Heart right ventricle (tissue), 16 donors: ENCODE measurements around the gene HOXB9. TPM values are rescaled to one million over a fixed set of nuclear protein-coding genes. Genes with fewer than 3 reads are reported as not detected.

ENCODE experiments used
- ATAC-seq, 8 donors: fragments of 200-7000 bp; cut with Tn5 transposase; one replicate each; pipeline ENCODE4 v1.9.1; 2020; ENCODE audit warnings: mild to moderate bottlenecking in 8 of 8, moderate library complexity in 8 of 8, moderate number of reproducible peaks in 1 of 8
- DNase-seq, 2 donors: peaks; one replicate each; pipeline ENCODE4 v3.0.0-alpha.2; 2020
- H3K27ac ChIP-seq, 10 donors: fragments of 200-600 bp; sonication (generic) in 2 of 10; one replicate each; pipeline versions ENCODE4 v1.5.0 to v1.8.0; 2020 to 2022; ENCODE audit warnings: mild to moderate bottlenecking in 3 of 10
- H3K27me3 ChIP-seq, 7 donors: fragments of 200-600 bp; one replicate each; pipeline ENCODE4 v1.8.0; 2021 to 2022; ENCODE audit warnings: mild to moderate bottlenecking in 2 of 7
- H3K36me3 ChIP-seq, 9 donors: fragments of 200-600 bp; sonication (generic) in 1 of 9; one replicate each; pipeline versions ENCODE4 v1.5.0 to v1.8.0; 2020 to 2022; ENCODE audit warnings: mild to moderate bottlenecking in 2 of 9
- H3K4me1 ChIP-seq, 9 donors: fragments of 200-600 bp; sonication (generic) in 1 of 9; one replicate each; pipeline versions ENCODE4 v1.5.0 to v1.8.0; 2020 to 2022; ENCODE audit warnings: mild to moderate bottlenecking in 4 of 9
- H3K4me3 ChIP-seq, 10 donors: fragments of 200-600 bp; sonication (generic) in 2 of 10; one replicate each; pipeline versions ENCODE4 v1.5.0 to v1.8.0; 2020 to 2022; ENCODE audit warnings: mild to moderate bottlenecking in 7 of 10, moderate library complexity in 2 of 10
- H3K9me3 ChIP-seq, 11 donors: fragments of 200-600 bp in 10 of 11; sonication (generic) in 2 of 11; one replicate each; pipeline versions ENCODE4 v1.5.0 to v1.8.0; 2013 to 2022; ENCODE audit warnings: mild to moderate bottlenecking in 2 of 11, control low read depth in 1 of 11, moderate library complexity in 1 of 11
- WGBS, 2 donors: extraction: QIAGEN DNeasy Blood & Tissue Kit; methylation state at CpG; one replicate each; pipeline ENCODE4 v1.1.7; 2013; ENCODE audit warnings: inconsistent platforms in 1 of 2; 5-methylcytosine and 5-hydroxymethylcytosine counted together
- intact Hi-C, 10 donors: fragments of 100-400 bp; cut with DNase I; formaldehyde crosslinking; loops; one replicate each; pipeline versions ENCODE4 v1.11.1 to v1.14.2; 2022
- polyA plus RNA-seq, 2 donors: library from polyadenylated mRNA; stranded (reverse); fragments of 200-250 nt; gene quantifications; one replicate each; pipeline ENCODE4 v1.2.3, GENCODE V29; 2013
- total RNA-seq, 10 donors: library from RNA; stranded (reverse); fragmentation: NEBNext Ultra II Directional in 3 of 10; extraction: Animal tissue kit (Norgen Biotek cat#: 25700) in 3 of 10; gene quantifications; one replicate each; pipeline versions ENCODE4 v1.2.1 to v1.2.4, GENCODE V29; 2021 to 2023
- TF ChIP-seq, protein P1 (sequence below), 9 donors: fragments of 200-600 bp; sonication (generic) in 2 of 9; IDR thresholded peaks; one replicate each; pipeline versions ENCODE4 v1.5.0 to v1.8.0; 2021 to 2022; ENCODE audit warnings: antibody characterized with exemption in 9 of 9, mild to moderate bottlenecking in 5 of 9, moderate library complexity in 1 of 9
- donor health status: Arrhythmogenic right ventricular cardiomyopathy.
- donor health status: ischemic (EF 13 %, LVEDD 7.1; RV severe dilation, severe dysfunction).
- donor health status: healthy with polysubstance abuse.
- donor health status: DM: no; HTN: yes; CAD: no.
- donor health status: DM: no; HTN: no; CAD: no.
- donor health status: ischemic (EF 25% LVEDD 6.9; RV normal size, moderate dysfunction).
- donor health status: ischemic (EF 25% LVEDD 5.7; RV mildly dilated, moderate dysfunction).
- donor health status: healthy.
- donor health status: DM: yes; HTN: yes; CAD: no.
- donor health status: Ischemic cardiomyopathy.
- donor health status: ischemic (EF 35%, LVEDD 5.7; RV mildly dilated, moderate dysfunction).
- donor health status: nonischemic (EF 11% LVEDD 7.7; RV severe dilation, severe dysfunction).
- donor health status: DM: yes; HTN: yes; CAD: no.
- donor health status: PGD.
- donor health status: ischemic (EF 29% LVEDD 5.4; RV normal size, mild dysfunction).
- donor health status: nonischemic (EF 23%, LVEDD 6.1; RV moderate dilation, normal function).

HOXB9 gene
- total and polyA plus RNA-seq, 12 donors = not detected

DNA sequence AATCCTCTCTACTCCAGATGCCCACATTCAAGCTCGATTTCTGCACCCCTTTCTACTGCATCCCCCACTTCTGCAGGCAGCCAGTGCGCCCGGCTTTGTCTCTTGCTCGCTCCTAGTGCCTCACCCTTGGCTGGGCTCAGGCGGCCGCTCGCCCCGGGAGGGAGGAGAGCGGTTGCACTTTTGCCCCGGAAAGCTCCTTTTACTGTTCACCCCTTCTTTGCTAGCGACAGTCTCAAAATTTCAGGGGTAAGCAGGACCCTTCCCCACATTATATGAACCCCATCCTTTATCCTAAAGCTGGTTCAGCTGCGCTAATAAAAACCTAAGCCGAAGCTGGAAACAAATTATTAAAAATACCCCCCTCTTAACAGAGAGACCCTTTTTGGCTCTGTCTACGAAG is 33.6 kb downstream of the HOXB9 start:
- ATAC-seq (no peak), DNase-seq (no peak)
- peak overlapping the region in 3 of 10 donors; percentile 14 to 40 (median 38) for H3K4me3 ChIP-seq
- TF ChIP-seq, protein P1, sequence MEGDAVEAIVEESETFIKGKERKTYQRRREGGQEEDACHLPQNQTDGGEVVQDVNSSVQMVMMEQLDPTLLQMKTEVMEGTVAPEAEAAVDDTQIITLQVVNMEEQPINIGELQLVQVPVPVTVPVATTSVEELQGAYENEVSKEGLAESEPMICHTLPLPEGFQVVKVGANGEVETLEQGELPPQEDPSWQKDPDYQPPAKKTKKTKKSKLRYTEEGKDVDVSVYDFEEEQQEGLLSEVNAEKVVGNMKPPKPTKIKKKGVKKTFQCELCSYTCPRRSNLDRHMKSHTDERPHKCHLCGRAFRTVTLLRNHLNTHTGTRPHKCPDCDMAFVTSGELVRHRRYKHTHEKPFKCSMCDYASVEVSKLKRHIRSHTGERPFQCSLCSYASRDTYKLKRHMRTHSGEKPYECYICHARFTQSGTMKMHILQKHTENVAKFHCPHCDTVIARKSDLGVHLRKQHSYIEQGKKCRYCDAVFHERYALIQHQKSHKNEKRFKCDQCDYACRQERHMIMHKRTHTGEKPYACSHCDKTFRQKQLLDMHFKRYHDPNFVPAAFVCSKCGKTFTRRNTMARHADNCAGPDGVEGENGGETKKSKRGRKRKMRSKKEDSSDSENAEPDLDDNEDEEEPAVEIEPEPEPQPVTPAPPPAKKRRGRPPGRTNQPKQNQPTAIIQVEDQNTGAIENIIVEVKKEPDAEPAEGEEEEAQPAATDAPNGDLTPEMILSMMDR (IDR thresholded peaks at IDR 0.05) = no peak
- no peaks in the 10 kb centered on the region for H3K9me3 ChIP-seq
- no peak overlapping the region for H3K27ac ChIP-seq
- H3K27me3 ChIP-seq = peaks cover 53 to 100% (median 100%) of the 10 kb centered on the region in 7 donors
- peaks cover 2 to 43% (median 14%) of the 10 kb centered on the region in 9 donors for H3K4me1 ChIP-seq
- no peaks in the 10 kb centered on the region for H3K36me3 ChIP-seq
- 9 to 19% methylated on average over 14 of the region's 14 CpGs for WGBS, 2 donors
- intact Hi-C loops = loop anchor here in 6 of 10 donors (5.0 to 10.0 kb wide), 5 partner anchors 100 to 258 kb away; no protein-coding TSS in a partner anchor

DNA sequence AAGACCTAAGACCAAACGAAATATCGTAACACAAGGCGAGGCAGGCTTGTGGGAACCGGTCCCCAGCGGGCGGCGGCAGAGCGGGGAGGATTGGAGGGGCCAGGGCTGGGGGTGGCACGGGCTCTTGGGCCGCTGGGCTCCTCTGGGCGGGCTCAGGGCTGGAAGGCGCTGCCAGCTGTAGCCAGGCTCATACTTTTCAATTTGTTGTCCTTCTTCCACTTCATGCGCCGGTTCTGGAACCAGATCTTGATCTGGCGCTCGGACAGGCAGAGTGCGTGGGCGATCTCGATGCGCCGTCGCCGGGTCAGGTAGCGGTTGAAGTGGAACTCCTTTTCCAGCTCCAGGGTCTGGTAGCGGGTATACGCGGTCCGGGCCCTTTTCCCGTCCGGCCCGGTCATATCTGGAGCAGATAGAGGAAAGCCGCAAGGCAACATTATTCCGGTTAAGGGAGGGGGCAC is 34.1 kb downstream of the HOXB9 start:
- Histone ChIP-seq H3K9me3 (no peaks in the 10 kb centered on the region), H3K27ac (no peak overlapping the region), H3K36me3 (no peaks in the 10 kb centered on the region), H3K27me3 (peaks cover 52 to 100% (median 100%) of the 10 kb centered on the region in 7 donors), H3K4me3 (peak overlapping the region in 2 of 10 donors; percentile 14 to 40), H3K4me1 (peaks cover 0 to 43% (median 10%) of the 10 kb centered on the region in 9 donors)
- TF ChIP-seq, protein P1 (IDR thresholded peaks at IDR 0.05) = no peak
- 18 to 22% methylated on average over 33 of the region's 33 CpGs for WGBS, 2 donors
- intact Hi-C loops = loop anchor here in 6 of 10 donors (5.0 to 10.0 kb wide), 5 partner anchors 100 to 257 kb away; no protein-coding TSS in a partner anchor
- no peak for ATAC-seq
- DNase-seq = no peak

DNA sequence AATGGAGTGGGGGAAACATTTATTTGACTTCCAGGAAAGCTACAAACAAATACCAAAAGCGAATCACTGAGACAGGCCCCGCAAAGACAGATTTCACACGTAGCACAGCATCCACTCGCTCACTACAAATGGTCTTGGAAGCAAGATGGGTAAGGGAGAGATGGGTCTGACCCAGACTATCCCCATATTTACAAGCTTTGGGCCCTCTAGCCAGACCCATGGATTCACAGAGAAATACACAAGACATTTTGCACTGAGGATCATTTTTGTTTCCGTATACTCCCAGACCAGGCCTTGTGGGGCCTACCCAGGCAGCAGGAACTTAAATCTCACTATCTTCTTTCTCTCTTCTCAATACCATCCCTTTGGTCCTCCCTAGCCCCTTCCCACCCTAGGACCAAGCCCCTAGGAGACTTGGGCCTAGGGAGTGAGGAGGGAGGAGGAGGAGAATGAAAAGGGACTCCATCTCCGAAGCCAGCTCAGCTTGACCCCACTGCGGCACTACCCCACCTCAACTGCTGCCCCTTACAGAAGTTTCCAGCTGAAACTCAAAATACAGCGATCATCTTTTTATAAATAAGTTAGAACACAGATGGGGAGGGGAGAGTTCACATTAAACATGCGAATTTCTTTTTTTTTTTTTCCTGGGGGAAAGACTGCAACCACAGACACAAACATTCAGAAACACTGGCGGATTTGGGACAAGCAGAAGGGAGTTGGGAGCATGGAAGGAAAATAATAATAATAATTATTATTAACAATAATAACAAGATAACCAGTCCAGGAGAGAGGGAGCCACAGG is 34.7 kb downstream of the HOXB9 start:
- DNase-seq (no peak), ATAC-seq (no peak)
- Histone ChIP-seq H3K4me3 (no peak overlapping the region), H3K4me1 (peaks cover 0 to 43% (median 10%) of the 10 kb centered on the region in 9 donors), H3K27ac (no peak overlapping the region), H3K36me3 (no peaks in the 10 kb centered on the region), H3K27me3 (peaks cover 50 to 100% (median 100%) of the 10 kb centered on the region in 7 donors), H3K9me3 (no peaks in the 10 kb centered on the region)
- TF ChIP-seq, protein P1 (IDR thresholded peaks at IDR 0.05) = no peak
- WGBS, 2 donors = 83 to 85% methylated on average over 10 of the region's 10 CpGs
- intact Hi-C loops = loop anchor here in 6 of 10 donors (5.0 to 10.0 kb wide), 5 partner anchors 99 to 257 kb away; no protein-coding TSS in a partner anchor

DNA sequence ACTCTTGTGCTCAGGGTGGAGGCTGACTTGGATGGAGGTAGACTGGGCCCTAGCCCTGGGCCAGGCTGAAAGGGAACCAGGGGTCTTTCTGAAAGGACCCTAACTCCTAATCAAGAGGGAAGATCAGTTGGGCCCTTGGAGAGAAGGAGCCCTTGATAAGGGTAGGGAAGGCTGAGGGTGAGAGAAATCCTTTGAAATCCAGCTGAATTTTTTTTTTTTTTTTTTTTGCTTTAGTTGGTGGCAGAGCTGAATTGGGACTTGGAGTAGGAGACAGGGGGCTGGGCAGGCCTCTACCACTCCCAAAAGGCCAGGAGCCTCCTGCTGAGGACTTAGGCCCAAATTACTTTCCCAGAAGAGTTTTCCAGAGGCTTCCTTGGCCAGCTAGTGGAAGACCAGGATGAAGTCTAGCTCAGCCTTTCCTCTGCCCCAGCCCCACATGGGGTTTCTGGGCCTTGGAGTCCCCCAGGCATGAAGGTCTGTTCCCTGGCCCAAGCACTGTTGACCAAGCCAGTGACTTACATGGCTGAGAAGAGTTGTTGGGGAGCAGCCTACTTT is 35.5 kb downstream of the HOXB9 start:
- H3K36me3 ChIP-seq = no peaks in the 10 kb centered on the region
- peaks cover 44 to 100% (median 100%) of the 10 kb centered on the region in 7 donors for H3K27me3 ChIP-seq
- no peak for ATAC-seq
- TF ChIP-seq, protein P1 (IDR thresholded peaks at IDR 0.05) = no peak
- H3K27ac ChIP-seq = no peak overlapping the region
- DNase-seq = no peak
- H3K9me3 ChIP-seq = no peaks in the 10 kb centered on the region
- no peak overlapping the region for H3K4me3 ChIP-seq
- intact Hi-C loops = loop anchor here in 6 of 10 donors (5.0 to 10.0 kb wide), 5 partner anchors 98 to 256 kb away; no protein-coding TSS in a partner anchor
- H3K4me1 ChIP-seq = peaks cover 0 to 44% (median 16%) of the 10 kb centered on the region in 9 donors
